ENCODE results near the gene GOSR1.

DNA sequence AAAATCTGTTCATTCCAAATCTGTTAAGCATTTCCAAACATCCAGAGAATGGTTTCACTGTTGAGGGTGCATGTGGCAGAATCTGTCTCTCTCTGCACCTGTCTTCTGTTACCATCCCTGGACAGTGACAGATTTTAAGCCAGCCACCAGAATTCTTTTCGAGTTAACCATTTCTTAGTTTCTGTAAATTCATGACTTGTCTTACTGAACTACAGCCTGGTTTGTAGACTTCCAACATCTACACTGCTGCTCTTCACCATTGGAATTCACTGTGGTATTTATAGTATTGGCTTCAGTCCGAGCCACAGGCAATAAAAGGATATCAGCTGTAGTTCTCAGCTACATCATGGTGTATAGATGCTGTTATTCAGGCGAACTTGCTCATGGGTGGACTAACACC is 47.6 kb downstream of the GOSR1 start:
- TF ChIP-seq CTCF (IDR thresholded peaks at IDR 0.05) (no peak), POLR2A (IDR thresholded peaks at IDR 0.05) (no peak)
